ENCODE results near the gene CCL16. TPM values are rescaled to one million over a fixed set of nuclear protein-coding genes. Genes with fewer than 3 reads are reported as not detected.
"Not testable (repeated sequence)": the region's sequence is repeated elsewhere in the genome, so short reads cannot be mapped to it uniquely, and the experiment has no call there.

CCL16 gene
- total and polyA plus RNA-seq, 9 donors = 0.11 to 0.90 (median 0.21) TPM; not detected in 5

- TF ChIP-seq POLR2A (IDR thresholded peaks at IDR 0.05) (no peak), EP300 (IDR thresholded peaks at IDR 0.05) (no peak)
- TF ChIP-seq, protein P1, sequence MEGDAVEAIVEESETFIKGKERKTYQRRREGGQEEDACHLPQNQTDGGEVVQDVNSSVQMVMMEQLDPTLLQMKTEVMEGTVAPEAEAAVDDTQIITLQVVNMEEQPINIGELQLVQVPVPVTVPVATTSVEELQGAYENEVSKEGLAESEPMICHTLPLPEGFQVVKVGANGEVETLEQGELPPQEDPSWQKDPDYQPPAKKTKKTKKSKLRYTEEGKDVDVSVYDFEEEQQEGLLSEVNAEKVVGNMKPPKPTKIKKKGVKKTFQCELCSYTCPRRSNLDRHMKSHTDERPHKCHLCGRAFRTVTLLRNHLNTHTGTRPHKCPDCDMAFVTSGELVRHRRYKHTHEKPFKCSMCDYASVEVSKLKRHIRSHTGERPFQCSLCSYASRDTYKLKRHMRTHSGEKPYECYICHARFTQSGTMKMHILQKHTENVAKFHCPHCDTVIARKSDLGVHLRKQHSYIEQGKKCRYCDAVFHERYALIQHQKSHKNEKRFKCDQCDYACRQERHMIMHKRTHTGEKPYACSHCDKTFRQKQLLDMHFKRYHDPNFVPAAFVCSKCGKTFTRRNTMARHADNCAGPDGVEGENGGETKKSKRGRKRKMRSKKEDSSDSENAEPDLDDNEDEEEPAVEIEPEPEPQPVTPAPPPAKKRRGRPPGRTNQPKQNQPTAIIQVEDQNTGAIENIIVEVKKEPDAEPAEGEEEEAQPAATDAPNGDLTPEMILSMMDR (IDR thresholded peaks at IDR 0.05) = no peak
- H3K9me3 ChIP-seq = peaks cover 0 to 7% of the 10 kb centered on the region in 2 donors
- DNase-seq = no peak
- WGBS, 3 donors = 84 to 93% (median 91%) methylated on average over 2 of the region's 2 CpGs
- H3K36me3 ChIP-seq = no peaks in the 10 kb centered on the region
- no peak overlapping the region for H3K4me3 ChIP-seq
- H3K27me3 ChIP-seq = no peaks in the 10 kb centered on the region
- intact Hi-C loops (cut with DNase I) = no loop called here
- H3K4me1 ChIP-seq (ENCODE audit: insufficient read depth) = no peaks in the 10 kb centered on the region
- no peak overlapping the region for H3K27ac ChIP-seq
Observed at GRCh38 chr17:36019423-36019822, 38.1 kb upstream of the CCL16 start.

- no peak for DNase-seq
- Histone ChIP-seq H3K36me3 (no peaks in the 10 kb centered on the region), H3K9me3 (peaks cover 0 to 2% of the 10 kb centered on the region in 2 donors), H3K27me3 (no peaks in the 10 kb centered on the region), H3K4me3 (no peak within 1 kb of the TSS), H3K4me1 (ENCODE audit: insufficient read depth) (no peaks in the 10 kb centered on the region), H3K27ac (no peak within 1 kb of the TSS)
- TF ChIP-seq POLR2A (IDR thresholded peaks at IDR 0.05) = no peak
- TF ChIP-seq, protein P1 (IDR thresholded peaks at IDR 0.05) = no peak
- no peak for TF ChIP-seq EP300 (IDR thresholded peaks at IDR 0.05)
- WGBS, 3 donors = 46 to 55% (median 48%) methylated on average over 6 of the region's 6 CpGs
- intact Hi-C loops (cut with DNase I) = no loop called here
Observed at GRCh38 chr17:36017799-36018198, 36.5 kb upstream of the CCL16 start, which contains the start of gene CCL23. CCL23 (minus strand) TSS chr17:36017972; CDS start chr17:36017897, 75 bp downstream.

DNA sequence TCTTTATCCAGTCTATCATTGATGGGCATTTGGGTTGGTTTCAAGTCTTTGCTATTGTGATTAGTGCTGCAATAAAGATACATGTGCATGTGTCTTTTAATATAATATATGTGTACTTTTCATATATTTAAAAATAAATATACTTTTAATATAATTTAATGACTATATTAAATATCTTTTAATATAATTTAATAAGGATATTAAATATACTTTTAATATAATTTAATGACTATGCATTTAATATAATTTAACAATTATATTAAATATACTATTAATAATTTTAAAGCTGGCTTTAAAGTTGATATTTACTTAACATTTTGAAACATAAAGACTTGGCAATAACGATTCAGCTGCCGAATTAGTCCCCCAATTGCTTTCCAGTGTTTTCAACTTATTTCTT is 35.3 kb upstream of the CCL16 start:
- no peaks in the 10 kb centered on the region for H3K4me1 ChIP-seq (ENCODE audit: insufficient read depth)
- DNase-seq = no peak
- TF ChIP-seq POLR2A (IDR thresholded peaks at IDR 0.05) = no peak
- TF ChIP-seq, protein P1 (IDR thresholded peaks at IDR 0.05) = no peak
- TF ChIP-seq EP300 (IDR thresholded peaks at IDR 0.05) = no peak
- H3K9me3 ChIP-seq = peaks cover 0 to 12% of the 10 kb centered on the region in 2 donors
- WGBS, 3 donors = 88 to 94% (median 89%) methylated on average over 2 of the region's 2 CpGs
- H3K36me3 ChIP-seq = no peaks in the 10 kb centered on the region
- H3K4me3 ChIP-seq = no peak overlapping the region
- H3K27me3 ChIP-seq = no peaks in the 10 kb centered on the region
- H3K27ac ChIP-seq = no peak overlapping the region
- intact Hi-C loops (cut with DNase I) = no loop called here

DNA sequence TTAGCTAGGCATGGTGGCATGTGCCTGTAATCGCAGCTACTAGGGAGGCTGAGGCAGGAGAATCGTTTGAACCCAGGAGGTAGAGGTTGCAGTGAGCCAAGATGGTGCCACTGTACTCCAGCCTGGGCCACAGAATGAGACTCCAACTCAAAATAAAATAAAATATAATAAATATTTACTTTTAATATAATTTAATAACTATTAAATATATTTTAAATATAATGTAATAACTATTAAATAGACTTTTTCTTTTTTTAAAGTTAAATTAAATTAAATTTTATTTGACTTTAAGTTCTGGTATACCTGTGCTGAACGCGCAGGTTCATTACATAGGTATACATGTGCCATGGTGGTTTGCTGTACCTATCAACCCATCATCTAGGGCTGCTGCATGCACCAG is 34.6 kb upstream of the CCL16 start:
- H3K9me3 ChIP-seq = peaks cover 0 to 12% of the 10 kb centered on the region in 2 donors
- H3K27me3 ChIP-seq; H3K36me3 ChIP-seq; H3K27ac ChIP-seq; intact Hi-C loops (cut with DNase I); H3K4me3 ChIP-seq; H3K4me1 ChIP-seq (ENCODE audit: insufficient read depth); DNase-seq: not testable (repeated sequence)
- 86 to 88% (median 88%) methylated on average over 4 of the region's 4 CpGs for WGBS, 3 donors

GRCh38 chr17:36014946-36015345 is 33.6 kb upstream of the CCL16 start:
- Histone ChIP-seq H3K4me1 (ENCODE audit: insufficient read depth) (no peaks in the 10 kb centered on the region), H3K27me3 (no peaks in the 10 kb centered on the region), H3K4me3 (no peak overlapping the region), H3K36me3 (no peaks in the 10 kb centered on the region), H3K9me3 (peaks cover 0 to 12% of the 10 kb centered on the region in 2 donors), H3K27ac (no peak overlapping the region)
- 61 to 71% (median 71%) methylated on average over 5 of the region's 5 CpGs for WGBS, 3 donors
- no peak for TF ChIP-seq EP300 (IDR thresholded peaks at IDR 0.05)
- TF ChIP-seq, protein P1 (IDR thresholded peaks at IDR 0.05) = no peak
- no peak for TF ChIP-seq POLR2A (IDR thresholded peaks at IDR 0.05)
- intact Hi-C loops (cut with DNase I) = no loop called here
- DNase-seq = no peak
